CD14-positive monocyte (primary cell): ENCODE measurements around the gene CBX2. TPM values are rescaled to one million over a fixed set of nuclear protein-coding genes. Genes with fewer than 3 reads are reported as not detected.

Source experiments
- DNase-seq, 3 donors: peaks; one replicate each; pipeline ENCODE4 v3.0.0-alpha.2; 2011 to 2022
- H2AFZ ChIP-seq: 2 replicates; pipeline ENCODE4 v1.6.0; 2012; ENCODE audit warnings: mild to moderate bottlenecking, low read depth, low read length, inconsistent platforms; ENCODE audit not compliant: insufficient read depth, poor library complexity, severe bottlenecking
- H3K27ac ChIP-seq, 2 donors: 1 replicate in 1 of 2; 2 replicates in 1 of 2; pipeline ENCODE4 v1.5.1; 2012 to 2013; ENCODE audit warnings: low read length in 2 of 2, control low read depth in 1 of 2, inconsistent platforms in 1 of 2, low read depth in 1 of 2, mild to moderate bottlenecking in 1 of 2
- H3K27me3 ChIP-seq, 2 donors: one replicate each; pipeline versions ENCODE4 v1.6.0 to v1.6.1; 2011 to 2013; ENCODE audit warnings: low read length in 2 of 2; ENCODE audit not compliant: control insufficient read depth in 2 of 2, insufficient read depth in 2 of 2
- H3K36me3 ChIP-seq, 2 donors: replicated peaks in 1 of 2; 1 replicate in 1 of 2; 2 replicates in 1 of 2; pipeline versions ENCODE4 v1.5.1 to v1.6.1; 2012 to 2013; ENCODE audit warnings: low read length in 2 of 2, control low read depth in 1 of 2, inconsistent platforms in 1 of 2, mild to moderate bottlenecking in 1 of 2; ENCODE audit not compliant: insufficient read depth in 2 of 2, control insufficient read depth in 1 of 2
- H3K4me1 ChIP-seq, 2 donors: 1 replicate in 1 of 2; 2 replicates in 1 of 2; pipeline versions ENCODE4 v1.5.1 to v1.6.1; 2012 to 2013; ENCODE audit warnings: low read length in 2 of 2, control low read depth in 1 of 2, inconsistent platforms in 1 of 2, mild to moderate bottlenecking in 1 of 2, moderate library complexity in 1 of 2; ENCODE audit not compliant: insufficient read depth in 2 of 2, control insufficient read depth in 1 of 2
- H3K4me2 ChIP-seq: replicated peaks from 2 replicates; pipeline ENCODE3; 2012; ENCODE audit warnings: low read length, moderate library complexity, mild to moderate bottlenecking; ENCODE audit not compliant: poor library complexity, severe bottlenecking; ENCODE audit errors: extremely low read depth
- H3K4me3 ChIP-seq, 3 experiments: fragments of 200-600 bp in 1 of 3; sonication (generic) in 1 of 3; replicated peaks in 1 of 3; 1 replicate in 2 of 3; 2 replicates in 1 of 3; pipeline ENCODE4 v1.5.1; 2011 to 2013; ENCODE audit warnings: low read length in 3 of 3, mild to moderate bottlenecking in 3 of 3, control low read depth in 2 of 3, low read depth in 2 of 3, inconsistent platforms in 1 of 3, moderate library complexity in 1 of 3
- H3K79me2 ChIP-seq: 2 replicates; pipeline ENCODE4 v1.6.0; 2012; ENCODE audit warnings: mild to moderate bottlenecking, control low read depth, inconsistent platforms, low read length, moderate library complexity; ENCODE audit not compliant: insufficient read depth
- H3K9ac ChIP-seq: 2 replicates; pipeline ENCODE4 v1.6.0; 2017; ENCODE audit warnings: low read length, mild to moderate bottlenecking; ENCODE audit not compliant: insufficient read depth, poor library complexity, severe bottlenecking
- H3K9me3 ChIP-seq, 2 donors: replicated peaks in 1 of 2; 1 replicate in 1 of 2; 2 replicates in 1 of 2; pipeline versions ENCODE4 v1.5.1 to v1.6.1; 2012 to 2013; ENCODE audit warnings: low read length in 2 of 2, control low read depth in 1 of 2; ENCODE audit not compliant: control insufficient read depth in 1 of 2, insufficient read depth in 1 of 2
- H4K20me1 ChIP-seq: 2 replicates; pipeline ENCODE4 v1.6.0; 2012; ENCODE audit warnings: mild to moderate bottlenecking, low read length, control low read depth, moderate library complexity; ENCODE audit not compliant: insufficient read depth
- H3K27ac Mint-ChIP-seq, 7 donors: one replicate each; pipeline ENCODE4 v1.8.0; 2020; ENCODE audit warnings: mild to moderate bottlenecking in 7 of 7, mixed read lengths in 7 of 7, moderate library complexity in 6 of 7, inconsistent platforms in 2 of 7
- H3K27me3 Mint-ChIP-seq, 3 donors: one replicate each; pipeline ENCODE4 v1.8.0; 2021 to 2022; ENCODE audit warnings: low read depth in 3 of 3, mild to moderate bottlenecking in 3 of 3, mixed read lengths in 3 of 3, moderate library complexity in 3 of 3, inconsistent platforms in 1 of 3
- H3K36me3 Mint-ChIP-seq, 2 donors: one replicate each; pipeline ENCODE4 v1.8.0; 2020; ENCODE audit warnings: mixed read lengths in 2 of 2, inconsistent platforms in 1 of 2, mild to moderate bottlenecking in 1 of 2
- H3K4me1 Mint-ChIP-seq: one replicate; pipeline ENCODE4 v1.8.0; 2020; ENCODE audit warnings: mild to moderate bottlenecking, mixed read lengths
- H3K4me3 Mint-ChIP-seq, 2 donors: one replicate each; pipeline ENCODE4 v1.8.0; 2020; ENCODE audit warnings: mild to moderate bottlenecking in 2 of 2, mixed read lengths in 2 of 2, moderate library complexity in 1 of 2
- H3K9me3 Mint-ChIP-seq, 7 donors: one replicate each; pipeline ENCODE4 v1.8.0; 2020 to 2022; ENCODE audit warnings: mixed read lengths in 7 of 7, mild to moderate bottlenecking in 6 of 7, moderate library complexity in 6 of 7, inconsistent platforms in 2 of 7
- WGBS: methylation state at CpG from one replicate; pipeline ENCODE4 v1.1.5; 2013; ENCODE audit warnings: missing lambda C conversion rate; ENCODE audit not compliant: insufficient coverage; 5-methylcytosine and 5-hydroxymethylcytosine counted together
- intact Hi-C, 2 donors: fragments of 100-400 bp; cut with micrococcal nuclease; formaldehyde crosslinking; loops; one replicate each; pipeline versions ENCODE4 v1.15.0 to v1.15.1; 2023
- polyA plus RNA-seq, 3 donors: library from polyadenylated mRNA; depleted of rRNA in 1 of 3; unstranded in 2 of 3; stranded (reverse) in 1 of 3; fragments of 300-500 nt in 2 of 3; fragments of >200 nt in 1 of 3; fragmentation: Illumina TruSeq in 2 of 3; gene quantifications; 1 replicate in 2 of 3; 2 replicates in 1 of 3; pipeline ENCODE4 v1.2.3, GENCODE V29; 2012 to 2021
- TF ChIP-seq, protein P1 (sequence below): fragments of 200-600 bp; IDR thresholded peaks from one replicate; pipeline ENCODE4 v1.8.0; 2022; ENCODE audit warnings: antibody characterized with exemption, mild to moderate bottlenecking

CBX2 gene
- polyA plus RNA-seq, 3 donors: 0.09 to 0.95 TPM; not detected in 1

GRCh38 chr17:79785900-79786810 lies 8.2 kb downstream of the CBX2 start:
- no peak overlapping the region for H3K4me2 ChIP-seq

More at GRCh38 chr17:79785900-79786810, 8.2 kb downstream of the CBX2 start:
- Histone ChIP-seq H3K36me3 (no peaks in the 10 kb centered on the region), H3K27me3 (peaks cover 30 to 56% of the 10 kb centered on the region in 2 donors), H3K9me3 (peaks cover 11 to 16% of the 10 kb centered on the region in 2 donors), H3K4me1 (peaks cover 22 to 24% of the 10 kb centered on the region in 2 donors), H4K20me1 (no peaks in the 10 kb centered on the region), H3K79me2 (no peaks in the 10 kb centered on the region), H3K4me3 (no peak overlapping the region), H3K9ac (peak overlapping the region; percentile 4), H3K27ac (no peak overlapping the region), H2AFZ (no peak overlapping the region)
- WGBS: 97% methylated on average over 11 of the region's 15 CpGs
- peaks cover 0 to 17% (median 2%) of the 10 kb centered on the region in 7 donors for H3K9me3 Mint-ChIP-seq
- intact Hi-C loops: loop anchor here in 1 of 2 donors (5.0 kb wide), 2 partner anchors 131 to 201 kb away; no protein-coding TSS in a partner anchor
- peaks cover 22% of the 10 kb centered on the region for H3K4me1 Mint-ChIP-seq
- H3K36me3 Mint-ChIP-seq: peaks cover 5 to 8% of the 10 kb centered on the region in 2 donors
- no peak overlapping the region for H3K27ac Mint-ChIP-seq
- TF ChIP-seq, protein P1, sequence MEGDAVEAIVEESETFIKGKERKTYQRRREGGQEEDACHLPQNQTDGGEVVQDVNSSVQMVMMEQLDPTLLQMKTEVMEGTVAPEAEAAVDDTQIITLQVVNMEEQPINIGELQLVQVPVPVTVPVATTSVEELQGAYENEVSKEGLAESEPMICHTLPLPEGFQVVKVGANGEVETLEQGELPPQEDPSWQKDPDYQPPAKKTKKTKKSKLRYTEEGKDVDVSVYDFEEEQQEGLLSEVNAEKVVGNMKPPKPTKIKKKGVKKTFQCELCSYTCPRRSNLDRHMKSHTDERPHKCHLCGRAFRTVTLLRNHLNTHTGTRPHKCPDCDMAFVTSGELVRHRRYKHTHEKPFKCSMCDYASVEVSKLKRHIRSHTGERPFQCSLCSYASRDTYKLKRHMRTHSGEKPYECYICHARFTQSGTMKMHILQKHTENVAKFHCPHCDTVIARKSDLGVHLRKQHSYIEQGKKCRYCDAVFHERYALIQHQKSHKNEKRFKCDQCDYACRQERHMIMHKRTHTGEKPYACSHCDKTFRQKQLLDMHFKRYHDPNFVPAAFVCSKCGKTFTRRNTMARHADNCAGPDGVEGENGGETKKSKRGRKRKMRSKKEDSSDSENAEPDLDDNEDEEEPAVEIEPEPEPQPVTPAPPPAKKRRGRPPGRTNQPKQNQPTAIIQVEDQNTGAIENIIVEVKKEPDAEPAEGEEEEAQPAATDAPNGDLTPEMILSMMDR: no peak
- H3K27me3 Mint-ChIP-seq: peaks cover 49 to 67% (median 55%) of the 10 kb centered on the region in 3 donors
- no peak overlapping the region for H3K4me3 Mint-ChIP-seq
- peak in 1 of 3 donors; percentile 3 for DNase-seq
